RWPE1 (cell line): Measurements from ENCODE around the gene ERO1A.
A peak's percentile ranks its signal among the peaks of the same experiment; 100 is the strongest.

ENCODE experiments used
- CTCF ChIA-PET: fragments of 350-600 bp; sonication (Branson Sonifier 250); formaldehyde crosslinking; extraction: SDS; loops from one replicate; lab custom pipeline; 2021; lab: Yijun Ruan, JAX
- POLR2A ChIA-PET: fragments of 400-600 bp; formaldehyde crosslinking; extraction: SDS; loops from one replicate; lab custom pipeline; 2020; ENCODE audit warnings: antibody characterized with exemption; ENCODE audit not compliant: low non-redundant PET; lab: Yijun Ruan, JAX
- DNase-seq: peaks from one replicate; pipeline ENCODE4 v3.0.0; 2012; ENCODE audit warnings: low spot score
- H3K27ac ChIP-seq: fragments of 450-650 bp; 2 replicates; pipeline ENCODE4 v1.5.1; 2017
- CTCF ChIP-seq: fragments of 450-650 bp; conservative IDR thresholded peaks from 2 replicates; pipeline ENCODE4 v1.5.1; 2017; ENCODE audit warnings: low read depth, mild to moderate bottlenecking

The ERO1A gene

GRCh38 chr14:52690983-52691760 is 4.2 kb downstream of the ERO1A start:
- H3K27ac ChIP-seq = no peak overlapping the region
- ChIA-PET CTCF (no interaction called here), POLR2A (no interaction called here)
- DNase-seq = no peak
- TF ChIP-seq CTCF = no peak

DNA sequence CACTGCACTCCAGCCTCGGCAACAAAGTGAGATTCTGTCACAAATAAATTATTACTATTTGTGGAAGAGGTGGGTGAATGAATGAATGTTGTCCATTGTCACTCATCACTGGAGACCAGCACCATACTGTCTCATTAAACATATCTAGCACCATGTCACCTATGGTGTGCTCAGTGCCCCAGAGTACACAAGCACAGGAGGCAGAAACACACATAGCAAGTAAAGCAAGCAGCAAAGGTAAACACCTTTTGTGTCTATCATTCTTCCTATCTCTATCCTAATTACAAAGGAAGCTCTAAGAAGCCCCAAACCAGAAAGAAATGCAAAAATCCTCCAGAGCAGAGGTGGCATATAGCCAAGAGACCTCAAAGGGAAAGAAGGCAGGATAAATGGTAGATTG is 9.2 kb downstream of the ERO1A start:
- no peak for DNase-seq
- no peak overlapping the region for H3K27ac ChIP-seq
- TF ChIP-seq CTCF = no peak
- ChIA-PET CTCF (no interaction called here), POLR2A (no interaction called here)

DNA sequence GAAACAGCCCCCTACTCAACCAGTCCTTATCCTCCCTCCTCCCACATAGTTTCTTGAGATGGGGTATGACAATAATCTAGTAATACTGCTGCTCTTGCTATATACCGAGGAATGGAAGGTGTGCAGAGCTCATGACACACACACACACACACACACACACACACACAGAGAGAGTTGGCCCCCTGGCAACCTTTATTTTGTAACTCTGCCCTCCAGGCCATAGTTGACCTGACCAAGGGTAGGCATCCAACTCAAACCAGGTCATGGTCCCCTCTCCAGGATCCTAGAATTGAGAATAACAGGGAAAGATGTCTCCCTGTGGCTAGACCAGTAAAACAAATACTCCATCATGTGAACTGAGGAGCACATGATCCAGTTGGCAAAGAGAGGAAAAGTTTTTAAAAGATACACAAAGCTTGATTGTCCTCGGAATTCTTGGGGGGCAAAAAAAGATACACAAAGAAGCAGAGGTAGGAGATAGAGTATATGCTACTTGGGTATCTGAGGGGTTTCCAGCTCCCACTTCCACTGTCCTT is 11.3 kb downstream of the ERO1A start:
- ChIA-PET POLR2A (no interaction called here), CTCF (no interaction called here)
- no peak overlapping the region for H3K27ac ChIP-seq
- no peak for DNase-seq
- no peak for TF ChIP-seq CTCF

- no peak overlapping the region for H3K27ac ChIP-seq
- CTCF ChIA-PET = interaction anchor here (0.7 kb wide), 1 partner anchor 463 kb away, joined by 4 read pairs; no protein-coding TSS in a partner anchor
- POLR2A ChIA-PET = no interaction called here
- no peak for DNase-seq
- TF ChIP-seq CTCF = peak; percentile 22; the same call in 1 of the 2 replicates
These were observed 16.8 kb downstream of the ERO1A start for GRCh38 chr14:52678591-52678990.

GRCh38 chr14:52663850-52664249 is 31.5 kb downstream of the ERO1A start:
- no peak overlapping the region for H3K27ac ChIP-seq
- no peak for TF ChIP-seq CTCF
- CTCF ChIA-PET = no interaction called here
- POLR2A ChIA-PET = no interaction called here
- DNase-seq = no peak

DNA sequence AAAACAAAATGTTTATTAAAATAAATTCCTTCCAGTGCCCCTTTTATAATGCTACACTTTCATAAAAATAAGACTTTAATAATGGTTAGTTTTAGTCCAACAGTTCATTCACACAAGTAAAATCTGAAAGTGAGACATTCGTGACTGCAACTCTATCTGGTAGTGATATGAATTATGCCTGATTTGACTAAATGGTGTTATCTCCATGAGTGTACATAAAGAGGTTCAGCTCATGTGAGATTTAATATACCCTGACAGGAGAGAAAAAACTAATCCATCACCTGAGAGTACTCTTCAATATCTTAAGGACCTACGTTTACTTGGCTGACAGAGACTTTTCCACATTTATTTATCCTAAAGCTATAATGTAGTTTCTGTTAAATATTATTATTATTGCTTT is 34.0 kb downstream of the ERO1A start:
- no peak overlapping the region for H3K27ac ChIP-seq
- no peak for DNase-seq
- no peak for TF ChIP-seq CTCF
- ChIA-PET POLR2A (no interaction called here), CTCF (interaction anchor here (0.6 to 0.8 kb wide), 2 partner anchors 394 to 1993 kb away, joined by 3 to 6 read pairs; partner anchors contain the start of gene SAV1)
